Endothelial cell of umbilical vein (primary cell): ENCODE results near the gene ITGA5. TPM values are rescaled to one million over a fixed set of nuclear protein-coding genes. Genes with fewer than 3 reads are reported as not detected.

Source experiments
- BruUV-seq: library from RNA; stranded (reverse); fragments of 400-500 nt; replicated peaks from 2 replicates; lab custom pipeline; 2021; lab: Mats Ljungman, UMichigan
- CTCF ChIA-PET: fragments of 300-600, 350-600 bp; sonication (Branson Sonifier 250); formaldehyde crosslinking; loops from one replicate; lab custom pipeline; 2021; ENCODE audit warnings: antibody characterized with exemption, inconsistent platforms; lab: Charles Lee
- POLR2A ChIA-PET: fragments of 300-600, 350-600 bp; sonication (Branson Sonifier 250); formaldehyde crosslinking; loops from one replicate; lab custom pipeline; 2021; ENCODE audit warnings: antibody characterized with exemption, inconsistent platforms; lab: Charles Lee
- DNase-seq: peaks from one replicate; pipeline ENCODE4 v3.0.0-alpha.2; 2011; ENCODE audit warnings: low read depth, low spot score
- FAIRE-seq: peaks from 2 replicates; lab custom pipeline; 2011; peaks lifted over from hg19 to GRCh38; lab: Jason Lieb, UNC
- H2AFZ ChIP-seq: 2 replicates; pipeline ENCODE4 v1.6.0; 2012; ENCODE audit warnings: low read depth, low read length, control low read depth, inconsistent platforms
- H3K27ac ChIP-seq: 2 replicates; pipeline ENCODE4 v1.5.1; 2011; ENCODE audit warnings: low read depth, mild to moderate bottlenecking, control low read depth, low read length, moderate library complexity; ENCODE audit not compliant: insufficient read depth
- H3K27me3 ChIP-seq, 2 experiments: 2 replicates each; pipeline versions ENCODE4 v1.6.0 to v1.6.1; 2011; ENCODE audit warnings: low read length in 2 of 2, mixed read lengths in 1 of 2; ENCODE audit not compliant: control insufficient read depth in 2 of 2, insufficient read depth in 2 of 2
- H3K36me3 ChIP-seq, 2 experiments: 2 replicates in 1 of 2; 3 replicates in 1 of 2; pipeline ENCODE4 v1.5.1; 2011; ENCODE audit warnings: low read length in 2 of 2, mild to moderate bottlenecking in 1 of 2, moderate library complexity in 1 of 2; ENCODE audit not compliant: control insufficient read depth in 2 of 2, insufficient read depth in 2 of 2; ENCODE audit errors: extremely low read depth in 1 of 2
- H3K4me1 ChIP-seq: 3 replicates; pipeline ENCODE4 v1.5.1; 2011; ENCODE audit warnings: mild to moderate bottlenecking, low read length; ENCODE audit not compliant: control insufficient read depth, insufficient read depth; ENCODE audit errors: extremely low read depth
- H3K4me2 ChIP-seq: 2 replicates; pipeline ENCODE4 v1.6.1; 2011; ENCODE audit warnings: low read length, control low read depth, mixed read lengths; ENCODE audit not compliant: insufficient read depth
- H3K4me3 ChIP-seq, 3 experiments: fragments of 200-600 bp in 1 of 3; sonication (generic), shearing (Covaris generic) in 1 of 3; replicated peaks in 1 of 3; 2 replicates each; pipeline ENCODE4 v1.5.1; 2011 to 2016; ENCODE audit warnings: control low read depth in 3 of 3, low read length in 3 of 3, mild to moderate bottlenecking in 2 of 3, inconsistent platforms in 1 of 3, low read depth in 1 of 3, moderate library complexity in 1 of 3; ENCODE audit not compliant: insufficient read depth in 1 of 3
- H3K79me2 ChIP-seq: 2 replicates; pipeline ENCODE4 v1.6.0; 2012; ENCODE audit warnings: low read length, inconsistent platforms; ENCODE audit not compliant: control insufficient read depth, insufficient read depth
- H3K9ac ChIP-seq: replicated peaks from 2 replicates; pipeline ENCODE3; 2011; ENCODE audit warnings: low read length, control low read depth; ENCODE audit not compliant: insufficient read depth; ENCODE audit errors: extremely low read depth
- H3K9me1 ChIP-seq: replicated peaks from 3 replicates; pipeline ENCODE4 v1.6.0; 2011; ENCODE audit warnings: mild to moderate bottlenecking, low read length; ENCODE audit not compliant: control insufficient read depth, insufficient read depth; ENCODE audit errors: extremely low read depth
- H3K9me3 ChIP-seq: replicated peaks from 2 replicates; pipeline ENCODE4 v1.5.1; 2012; ENCODE audit warnings: low read length, inconsistent platforms; ENCODE audit not compliant: control insufficient read depth, insufficient read depth
- H4K20me1 ChIP-seq: replicated peaks from 2 replicates; pipeline ENCODE3; 2011; ENCODE audit warnings: mild to moderate bottlenecking, low read length; ENCODE audit not compliant: control insufficient read depth, insufficient read depth; ENCODE audit errors: extremely low read depth
- CTCF ChIP-seq, 2 donors: IDR thresholded peaks; 1 replicate in 1 of 2; 2 replicates in 1 of 2; pipeline ENCODE4 v1.5.1; 2011; ENCODE audit warnings: low read length in 2 of 2, mild to moderate bottlenecking in 2 of 2, moderate library complexity in 2 of 2, control low read depth in 1 of 2, inconsistent platforms in 1 of 2, low read depth in 1 of 2; ENCODE audit not compliant: insufficient read depth in 1 of 2; ENCODE audit errors: extremely low read depth in 1 of 2
- FOS ChIP-seq: IDR thresholded peaks from 2 replicates; pipeline ENCODE4 v1.6.1; 2011; ENCODE audit warnings: mild to moderate bottlenecking, low read length, moderate library complexity, borderline replicate concordance; ENCODE audit not compliant: insufficient read depth
- JUN ChIP-seq: IDR thresholded peaks from 2 replicates; pipeline ENCODE4 v1.6.1; 2011; ENCODE audit warnings: borderline replicate concordance, low read depth; ENCODE audit not compliant: insufficient read length, insufficient read depth
- MYC ChIP-seq: IDR thresholded peaks from one replicate; pipeline ENCODE4 v1.6.1; 2011; ENCODE audit warnings: mild to moderate bottlenecking, low read depth, low read length
- POLR2A ChIP-seq: IDR thresholded peaks from 2 replicates; pipeline ENCODE4 v1.6.1; 2012; ENCODE audit warnings: low read depth, mild to moderate bottlenecking, control low read depth, low read length
- POLR2AphosphoS5 ChIP-seq: IDR thresholded peaks from 2 replicates; pipeline ENCODE4 v1.6.1; 2012; ENCODE audit warnings: low read depth, mild to moderate bottlenecking, control low read depth, low read length, moderate library complexity; ENCODE audit not compliant: insufficient read depth
- dilution Hi-C: fragments of 300-500 bp; cut with MboI; formaldehyde crosslinking; loops from one replicate; pipeline ENCODE4 v1.15.0; 2019; ENCODE audit warnings: low sequenced_read_pairs; ENCODE audit not compliant: extremely low pct_ligation_motif_present
- intact Hi-C: fragments of 100-400 bp; cut with micrococcal nuclease; formaldehyde crosslinking; loops from one replicate; pipeline ENCODE4 v1.10.0; 2022
- polyA plus RNA-seq, 4 experiments: library from polyadenylated mRNA; depleted of rRNA in 3 of 4; stranded (reverse) in 3 of 4; unstranded in 1 of 4; fragments of >200 nt; gene quantifications; 2 replicates each; pipeline versions ENCODE4 v1.2.1 to v1.2.3, GENCODE V29; 2011 to 2012; ENCODE audit warnings: missing spikeins in 1 of 4
- total RNA-seq: library from RNA; stranded (reverse); gene quantifications from 2 replicates; pipeline ENCODE4 v1.2.3, GENCODE V29; 2021

Gene ITGA5
- total and polyA plus RNA-seq, 2 donors (not counting 3 experiments of a cell fraction or from before 2014, with no cell fraction given): 657 to 938 TPM

GRCh38 chr12:54390668-54391551 is 28.2 kb downstream of the ITGA5 start:
- intact Hi-C loops (no loop called here), dilution Hi-C loops (no loop called here)
- H3K9me3 ChIP-seq: no peaks in the 10 kb centered on the region
- no peaks in the 10 kb centered on the region for H3K27me3 ChIP-seq
- H3K4me2 ChIP-seq: no peak overlapping the region
- ChIA-PET CTCF (interaction anchor here (0.8 to 3.0 kb wide), 3 partner anchors 9 to 49 kb away, joined by 3 to 17 read pairs (median 13); no protein-coding TSS in a partner anchor), POLR2A (no interaction called here)
- no peaks in the 10 kb centered on the region for H4K20me1 ChIP-seq
- H3K79me2 ChIP-seq: no peaks in the 10 kb centered on the region
- H2AFZ ChIP-seq: no peak overlapping the region
- no peaks in the 10 kb centered on the region for H3K9me1 ChIP-seq
- H3K9ac ChIP-seq: no peak overlapping the region
- DNase-seq (no peak), FAIRE-seq (no peak)
- no peak for TF ChIP-seq CTCF (IDR thresholded peaks at IDR 0.05; ENCODE audit: extremely low read depth in 1 of 2, insufficient read depth in 1 of 2, low read depth in 1 of 2, low read length in 2 of 2)
- no peak for TF ChIP-seq POLR2A
- TF ChIP-seq FOS: no peak
- TF ChIP-seq MYC: no peak
- TF ChIP-seq POLR2AphosphoS5: no peak
- TF ChIP-seq JUN: no peak
- H3K4me3 ChIP-seq: no peak overlapping the region
- peaks cover 19 to 22% of the 10 kb centered on the region in 2 experiments for H3K36me3 ChIP-seq
- no peak overlapping the region for H3K27ac ChIP-seq
- no TSS peak for BruUV-seq
- H3K4me1 ChIP-seq: no peaks in the 10 kb centered on the region
